Calu3 (cell line): ENCODE results near the gene KIAA0825. TPM values are rescaled to one million over a fixed set of nuclear protein-coding genes. Genes with fewer than 3 reads are reported as not detected.

ENCODE experiments used
- BruUV-seq: library from RNA; stranded (reverse); fragments of 400-500 nt; replicated peaks from 2 replicates; lab custom pipeline; 2021; lab: Mats Ljungman, UMichigan
- CTCF ChIA-PET: fragments of 300-600 bp; sonication (Branson Sonifier 250); formaldehyde crosslinking; loops from one replicate; lab custom pipeline; 2022; ENCODE audit warnings: antibody characterized with exemption; lab: Charles Lee
- DNase-seq: peaks from one replicate; pipeline ENCODE4 v3.0.0; 2022
- H3K27ac Mint-ChIP-seq: one replicate; pipeline ENCODE4 v1.8.0; 2022; ENCODE audit warnings: mixed read lengths; ENCODE audit not compliant: unreplicated experiment
- H3K27me3 Mint-ChIP-seq: one replicate; pipeline ENCODE4 v1.8.0; 2022; ENCODE audit warnings: mixed read lengths; ENCODE audit not compliant: unreplicated experiment
- H3K36me3 Mint-ChIP-seq: one replicate; pipeline ENCODE4 v1.8.0; 2022; ENCODE audit warnings: mild to moderate bottlenecking, moderate library complexity, mixed read lengths; ENCODE audit not compliant: insufficient read depth, unreplicated experiment
- H3K4me1 Mint-ChIP-seq: one replicate; pipeline ENCODE4 v1.8.0; 2022; ENCODE audit warnings: mild to moderate bottlenecking, low read depth, mixed read lengths; ENCODE audit not compliant: unreplicated experiment
- H3K4me3 Mint-ChIP-seq: one replicate; pipeline ENCODE4 v1.8.0; 2022; ENCODE audit warnings: mild to moderate bottlenecking, low read depth, moderate library complexity, mixed read lengths; ENCODE audit not compliant: unreplicated experiment
- H3K9me3 Mint-ChIP-seq: one replicate; pipeline ENCODE4 v1.8.0; 2022; ENCODE audit warnings: low read depth, mixed read lengths; ENCODE audit not compliant: unreplicated experiment
- intact Hi-C: fragments of 100-400 bp; cut with micrococcal nuclease; formaldehyde crosslinking; loops from one replicate; pipeline ENCODE4 v1.10.0; 2022; ENCODE audit not compliant: unreplicated experiment
- total RNA-seq: library from RNA; stranded (reverse); gene quantifications from 2 replicates; pipeline ENCODE4 v1.2.3, GENCODE V29; 2022
- TF ChIP-seq, protein P1 (sequence below): fragments of 200-600 bp; IDR thresholded peaks from one replicate; pipeline ENCODE4 v1.8.0; 2022; ENCODE audit warnings: antibody characterized with exemption; ENCODE audit not compliant: unreplicated experiment

KIAA0825 gene
- total RNA-seq, 1 experiment from 2014 or later, result 1.9 TPM

DNA sequence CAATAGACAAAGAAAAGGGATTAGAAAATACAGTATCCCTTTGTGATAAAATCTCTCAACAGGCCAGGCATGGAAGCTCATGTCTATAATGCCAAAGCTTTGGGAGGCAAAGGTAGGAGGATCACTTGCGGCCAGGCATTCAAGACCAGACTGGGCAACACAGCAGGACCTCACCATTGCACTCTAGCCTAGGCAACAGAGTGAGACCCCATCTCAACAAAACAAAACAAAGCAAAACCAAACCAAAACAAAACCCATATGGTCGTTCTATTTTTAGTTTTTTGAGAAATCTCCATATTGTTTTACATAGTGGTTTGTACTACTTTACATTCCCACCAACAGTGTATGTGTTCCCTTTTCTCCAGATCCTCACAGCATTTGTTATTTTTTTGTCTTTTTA, 193.0 kb downstream of the KIAA0825 start:
- CTCF ChIA-PET, result no interaction called here
- Mint-ChIP-seq H3K4me1 (peaks cover 12% of the 10 kb centered on the region), H3K36me3 (no peaks in the 10 kb centered on the region), H3K27ac (no peak overlapping the region), H3K27me3 (no peaks in the 10 kb centered on the region), H3K9me3 (no peaks in the 10 kb centered on the region), H3K4me3 (no peak overlapping the region)
- DNase-seq, result no peak
- TF ChIP-seq, protein P1, sequence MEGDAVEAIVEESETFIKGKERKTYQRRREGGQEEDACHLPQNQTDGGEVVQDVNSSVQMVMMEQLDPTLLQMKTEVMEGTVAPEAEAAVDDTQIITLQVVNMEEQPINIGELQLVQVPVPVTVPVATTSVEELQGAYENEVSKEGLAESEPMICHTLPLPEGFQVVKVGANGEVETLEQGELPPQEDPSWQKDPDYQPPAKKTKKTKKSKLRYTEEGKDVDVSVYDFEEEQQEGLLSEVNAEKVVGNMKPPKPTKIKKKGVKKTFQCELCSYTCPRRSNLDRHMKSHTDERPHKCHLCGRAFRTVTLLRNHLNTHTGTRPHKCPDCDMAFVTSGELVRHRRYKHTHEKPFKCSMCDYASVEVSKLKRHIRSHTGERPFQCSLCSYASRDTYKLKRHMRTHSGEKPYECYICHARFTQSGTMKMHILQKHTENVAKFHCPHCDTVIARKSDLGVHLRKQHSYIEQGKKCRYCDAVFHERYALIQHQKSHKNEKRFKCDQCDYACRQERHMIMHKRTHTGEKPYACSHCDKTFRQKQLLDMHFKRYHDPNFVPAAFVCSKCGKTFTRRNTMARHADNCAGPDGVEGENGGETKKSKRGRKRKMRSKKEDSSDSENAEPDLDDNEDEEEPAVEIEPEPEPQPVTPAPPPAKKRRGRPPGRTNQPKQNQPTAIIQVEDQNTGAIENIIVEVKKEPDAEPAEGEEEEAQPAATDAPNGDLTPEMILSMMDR, result no peak
- intact Hi-C loops, result no loop called here
- no TSS peak for BruUV-seq

DNA sequence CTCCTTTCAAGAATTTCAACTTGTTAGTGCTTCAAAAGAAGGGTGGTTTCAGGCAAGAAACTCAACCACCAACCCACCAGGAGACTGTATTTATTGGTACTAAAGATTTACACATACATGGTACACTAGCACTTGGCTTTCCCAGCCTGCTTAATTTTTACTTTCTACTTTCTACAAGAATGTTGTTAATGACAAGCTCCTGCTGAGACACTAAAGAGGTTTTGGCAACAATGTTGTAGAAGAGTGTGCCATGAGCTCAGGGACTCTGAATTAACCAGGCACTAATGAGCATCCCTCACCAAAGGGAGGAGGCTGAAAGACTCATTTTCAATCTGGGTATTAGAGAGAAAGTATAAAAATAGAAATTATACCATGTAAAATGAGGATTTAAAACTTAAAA, 195.0 kb downstream of the KIAA0825 start:
- DNase-seq, result no peak
- Mint-ChIP-seq H3K9me3 (no peaks in the 10 kb centered on the region), H3K27me3 (no peaks in the 10 kb centered on the region), H3K4me1 (peaks cover 12% of the 10 kb centered on the region), H3K36me3 (no peaks in the 10 kb centered on the region), H3K4me3 (no peak overlapping the region), H3K27ac (no peak overlapping the region)
- CTCF ChIA-PET, result no interaction called here
- BruUV-seq, result no TSS peak
- intact Hi-C loops, result no loop called here
- TF ChIP-seq, protein P1, result no peak

DNA sequence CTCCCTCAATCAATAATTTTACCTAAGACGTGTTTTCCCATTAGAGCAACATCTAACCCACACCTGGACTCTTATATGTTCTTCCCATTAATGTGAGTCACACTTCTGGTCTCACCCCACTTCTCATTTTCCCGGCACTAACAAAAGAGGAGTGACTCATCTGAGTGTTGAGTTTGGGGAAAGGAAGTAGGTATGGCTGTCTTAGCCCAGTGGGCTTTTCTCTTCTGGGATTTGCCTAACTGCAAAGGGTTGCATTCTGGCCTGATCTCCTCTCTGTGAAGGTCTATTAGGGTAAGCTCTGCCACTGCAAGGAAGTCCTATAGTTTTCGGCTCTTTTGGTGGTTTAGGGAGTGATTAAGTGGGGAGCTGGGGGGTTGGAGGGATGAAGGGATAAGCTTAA, 195.6 kb downstream of the KIAA0825 start:
- Mint-ChIP-seq H3K27ac (peak overlapping the region; percentile 13), H3K36me3 (no peaks in the 10 kb centered on the region), H3K4me3 (no peak overlapping the region), H3K27me3 (no peaks in the 10 kb centered on the region), H3K4me1 (peaks cover 12% of the 10 kb centered on the region), H3K9me3 (no peaks in the 10 kb centered on the region)
- BruUV-seq, result no TSS peak
- CTCF ChIA-PET, result no interaction called here
- intact Hi-C loops, result no loop called here
- DNase-seq, result peak; percentile 20
- TF ChIP-seq, protein P1, result no peak

DNA sequence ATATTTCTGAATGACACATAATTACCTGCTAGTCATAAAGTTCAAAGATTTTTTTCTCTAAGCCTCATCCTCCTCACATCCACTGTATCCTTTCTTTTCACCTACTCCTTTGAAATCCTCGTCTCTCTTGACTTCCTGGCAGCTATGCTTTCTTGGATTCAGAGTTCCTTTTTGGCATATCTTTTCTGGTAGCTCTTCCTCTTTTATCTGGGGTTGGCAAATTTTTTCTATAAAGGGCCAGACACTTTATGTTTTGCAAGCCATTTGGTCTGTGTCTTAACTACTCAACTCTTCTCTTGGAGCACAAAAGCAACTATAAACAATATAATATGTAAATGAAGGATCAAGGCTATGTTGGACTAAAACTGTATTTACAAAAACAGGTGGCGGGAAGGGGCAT, 197.5 kb downstream of the KIAA0825 start:
- BruUV-seq, result no TSS peak
- CTCF ChIA-PET, result no interaction called here
- Mint-ChIP-seq H3K36me3 (no peaks in the 10 kb centered on the region), H3K27ac (no peak overlapping the region), H3K9me3 (no peaks in the 10 kb centered on the region), H3K4me3 (no peak overlapping the region), H3K27me3 (no peaks in the 10 kb centered on the region), H3K4me1 (peaks cover 12% of the 10 kb centered on the region)
- TF ChIP-seq, protein P1, result no peak
- intact Hi-C loops, result loop anchor here (1.0 kb wide), 1 partner anchor 47 kb away; no protein-coding TSS in a partner anchor
- DNase-seq, result no peak
